ENCODE measurements around the gene SUN5. TPM values are rescaled to one million over a fixed set of nuclear protein-coding genes. Genes with fewer than 3 reads are reported as not detected.

SUN5 gene
- total and polyA plus RNA-seq, 2 of the 8 experiments (the other 6 are each of a cell fraction or from before 2014, with no cell fraction given), result not detected

GRCh38 chr20:33010674-33011449 is 6.6 kb upstream of the SUN5 start (continued):
- TF ChIP-seq KDM1A (IDR thresholded peaks at IDR 0.05; ENCODE audit: borderline replicate concordance, low read length) (no peak), SP1 (IDR thresholded peaks at IDR 0.05; ENCODE audit: low read depth, low read length) (no peak), SIN3A (conservative IDR thresholded peaks at IDR 0.05 in 1 of 2, IDR thresholded peaks at IDR 0.05 in 1 of 2; ENCODE audit: low read depth in 1 of 2, low read length in 2 of 2) (no peak), TCF12 (IDR thresholded peaks at IDR 0.05; ENCODE audit: low read depth, low read length) (no peak), ASH2L (IDR thresholded peaks at IDR 0.05; ENCODE audit: low read length) (no peak)
